Calu3 (cell line): ENCODE data around the gene EN1. TPM values are rescaled to one million over a fixed set of nuclear protein-coding genes. Genes with fewer than 3 reads are reported as not detected.

Experiments
- BruUV-seq: library from RNA; stranded (reverse); fragments of 400-500 nt; replicated peaks from 2 replicates; lab custom pipeline; 2021; lab: Mats Ljungman, UMichigan
- CTCF ChIA-PET: fragments of 300-600 bp; sonication (Branson Sonifier 250); formaldehyde crosslinking; loops from one replicate; lab custom pipeline; 2022; ENCODE audit warnings: antibody characterized with exemption; lab: Charles Lee
- DNase-seq: peaks from one replicate; pipeline ENCODE4 v3.0.0; 2022
- H3K27ac Mint-ChIP-seq: one replicate; pipeline ENCODE4 v1.8.0; 2022; ENCODE audit warnings: mixed read lengths; ENCODE audit not compliant: unreplicated experiment
- H3K27me3 Mint-ChIP-seq: one replicate; pipeline ENCODE4 v1.8.0; 2022; ENCODE audit warnings: mixed read lengths; ENCODE audit not compliant: unreplicated experiment
- H3K36me3 Mint-ChIP-seq: one replicate; pipeline ENCODE4 v1.8.0; 2022; ENCODE audit warnings: mild to moderate bottlenecking, moderate library complexity, mixed read lengths; ENCODE audit not compliant: insufficient read depth, unreplicated experiment
- H3K4me1 Mint-ChIP-seq: one replicate; pipeline ENCODE4 v1.8.0; 2022; ENCODE audit warnings: mild to moderate bottlenecking, low read depth, mixed read lengths; ENCODE audit not compliant: unreplicated experiment
- H3K4me3 Mint-ChIP-seq: one replicate; pipeline ENCODE4 v1.8.0; 2022; ENCODE audit warnings: mild to moderate bottlenecking, low read depth, moderate library complexity, mixed read lengths; ENCODE audit not compliant: unreplicated experiment
- H3K9me3 Mint-ChIP-seq: one replicate; pipeline ENCODE4 v1.8.0; 2022; ENCODE audit warnings: low read depth, mixed read lengths; ENCODE audit not compliant: unreplicated experiment
- intact Hi-C: fragments of 100-400 bp; cut with micrococcal nuclease; formaldehyde crosslinking; loops from one replicate; pipeline ENCODE4 v1.10.0; 2022; ENCODE audit not compliant: unreplicated experiment
- total RNA-seq: library from RNA; stranded (reverse); gene quantifications from 2 replicates; pipeline ENCODE4 v1.2.3, GENCODE V29; 2022
- TF ChIP-seq, protein P1 (sequence below): fragments of 200-600 bp; IDR thresholded peaks from one replicate; pipeline ENCODE4 v1.8.0; 2022; ENCODE audit warnings: antibody characterized with exemption; ENCODE audit not compliant: unreplicated experiment

Gene EN1
- total RNA-seq, 1 experiment from 2014 or later, result 2.3 TPM

DNA sequence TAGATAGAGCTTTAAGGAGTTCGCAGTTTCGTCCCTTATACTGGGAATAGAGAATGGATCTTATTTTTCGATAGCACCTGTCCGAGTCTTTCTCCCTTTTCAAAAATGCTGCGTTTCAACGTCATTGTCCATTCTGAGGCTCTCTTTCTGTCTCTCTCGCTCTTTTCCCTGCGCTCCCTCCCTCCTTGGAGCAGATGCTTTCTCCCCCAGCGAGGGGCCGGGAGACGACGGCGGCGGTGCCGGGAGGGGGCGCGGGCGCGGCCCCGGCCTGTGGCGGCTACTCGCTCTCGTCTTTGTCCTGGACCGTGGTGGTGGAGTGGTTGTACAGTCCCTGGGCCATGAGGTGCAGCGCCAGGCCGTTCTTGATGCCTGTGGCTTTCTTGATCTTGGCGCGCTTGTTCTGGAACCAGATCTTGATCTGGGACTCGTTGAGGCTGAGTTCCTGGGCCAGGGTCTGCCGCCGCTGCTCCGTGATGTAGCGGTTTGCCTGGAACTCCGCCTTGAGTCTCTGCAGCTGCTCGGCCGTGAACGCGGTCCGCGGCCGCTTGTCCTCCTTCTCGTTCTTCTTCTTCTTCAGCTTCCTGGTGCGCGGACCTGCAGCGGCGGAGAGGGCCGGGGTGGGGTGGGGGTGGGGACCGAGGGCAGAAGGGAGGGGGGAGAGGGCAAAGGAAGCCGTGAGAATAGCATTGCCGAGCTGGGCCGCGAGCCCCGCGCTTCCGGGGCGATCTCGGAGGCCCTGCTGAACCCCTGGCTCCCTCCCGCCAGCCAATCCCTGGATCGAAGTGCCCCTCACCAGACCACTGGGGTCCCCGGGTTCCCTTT lies 4.6 kb downstream of the EN1 start:
- no peaks in the 10 kb centered on the region for H3K9me3 Mint-ChIP-seq
- TF ChIP-seq, protein P1, sequence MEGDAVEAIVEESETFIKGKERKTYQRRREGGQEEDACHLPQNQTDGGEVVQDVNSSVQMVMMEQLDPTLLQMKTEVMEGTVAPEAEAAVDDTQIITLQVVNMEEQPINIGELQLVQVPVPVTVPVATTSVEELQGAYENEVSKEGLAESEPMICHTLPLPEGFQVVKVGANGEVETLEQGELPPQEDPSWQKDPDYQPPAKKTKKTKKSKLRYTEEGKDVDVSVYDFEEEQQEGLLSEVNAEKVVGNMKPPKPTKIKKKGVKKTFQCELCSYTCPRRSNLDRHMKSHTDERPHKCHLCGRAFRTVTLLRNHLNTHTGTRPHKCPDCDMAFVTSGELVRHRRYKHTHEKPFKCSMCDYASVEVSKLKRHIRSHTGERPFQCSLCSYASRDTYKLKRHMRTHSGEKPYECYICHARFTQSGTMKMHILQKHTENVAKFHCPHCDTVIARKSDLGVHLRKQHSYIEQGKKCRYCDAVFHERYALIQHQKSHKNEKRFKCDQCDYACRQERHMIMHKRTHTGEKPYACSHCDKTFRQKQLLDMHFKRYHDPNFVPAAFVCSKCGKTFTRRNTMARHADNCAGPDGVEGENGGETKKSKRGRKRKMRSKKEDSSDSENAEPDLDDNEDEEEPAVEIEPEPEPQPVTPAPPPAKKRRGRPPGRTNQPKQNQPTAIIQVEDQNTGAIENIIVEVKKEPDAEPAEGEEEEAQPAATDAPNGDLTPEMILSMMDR, result no peak
- CTCF ChIA-PET, result no interaction called here
- peaks cover 20% of the 10 kb centered on the region for H3K36me3 Mint-ChIP-seq
- no TSS peak for BruUV-seq
- intact Hi-C loops, result no loop called here
- H3K27ac Mint-ChIP-seq, result no peak overlapping the region
- no peaks in the 10 kb centered on the region for H3K4me1 Mint-ChIP-seq
- peaks cover 4% of the 10 kb centered on the region for H3K27me3 Mint-ChIP-seq
- no peak overlapping the region for H3K4me3 Mint-ChIP-seq
- no peak for DNase-seq

DNA sequence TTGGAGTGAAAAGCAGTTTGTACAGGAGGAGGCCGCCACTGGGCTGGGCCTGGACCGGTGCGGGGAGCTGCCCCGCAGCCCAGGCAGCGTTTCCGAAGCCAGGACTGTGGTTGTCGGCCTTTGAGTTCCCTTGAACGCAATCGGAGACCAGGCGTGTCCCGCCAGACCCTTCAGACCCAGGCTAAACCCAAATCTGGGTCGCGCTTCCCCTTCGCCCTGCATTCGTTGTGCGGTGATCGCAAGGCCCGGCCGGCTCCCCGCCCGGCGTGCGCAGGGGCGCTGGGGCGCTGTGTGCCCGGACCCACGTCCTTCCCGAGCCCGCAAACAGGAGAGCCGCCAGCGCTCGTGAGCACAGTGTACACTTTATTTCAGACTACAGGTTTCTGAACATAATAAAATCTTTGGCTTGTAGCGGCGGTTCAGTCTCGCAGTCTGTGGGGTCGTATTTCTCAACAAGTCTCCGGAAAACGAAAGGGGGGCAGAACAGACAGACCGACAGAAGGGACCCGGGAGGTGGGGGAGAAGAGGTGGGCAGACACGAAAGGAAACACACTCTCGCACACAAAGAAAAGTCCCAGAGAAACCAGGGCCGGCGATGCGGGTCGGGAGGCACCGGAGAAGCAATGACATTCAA lies 5.5 kb downstream of the EN1 start:
- CTCF ChIA-PET, result no interaction called here
- BruUV-seq, result no TSS peak
- intact Hi-C loops, result no loop called here
- TF ChIP-seq, protein P1, result no peak
- Mint-ChIP-seq H3K27ac (no peak overlapping the region), H3K4me1 (no peaks in the 10 kb centered on the region), H3K4me3 (no peak overlapping the region), H3K36me3 (peaks cover 12% of the 10 kb centered on the region), H3K27me3 (no peaks in the 10 kb centered on the region), H3K9me3 (no peaks in the 10 kb centered on the region)
- DNase-seq, result no peak

DNA sequence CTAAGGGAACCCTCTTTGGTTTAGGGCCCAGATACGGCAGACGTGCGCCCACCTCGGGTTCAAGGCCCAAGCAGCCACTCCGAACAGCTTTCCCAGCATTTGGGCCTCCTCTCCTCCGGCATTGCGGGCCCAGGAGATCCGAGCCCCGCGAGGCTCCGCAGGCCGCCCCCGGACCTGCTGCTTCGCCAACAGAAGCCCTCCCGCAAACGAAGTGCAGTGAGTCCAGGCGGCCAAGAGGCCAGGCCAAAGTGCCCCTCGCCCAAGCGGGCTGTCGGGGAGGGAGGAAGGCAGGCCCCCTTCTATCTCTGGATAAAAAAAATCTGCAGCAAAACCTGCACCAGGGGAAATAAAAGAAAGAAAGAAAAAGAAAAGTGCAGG lies 6.0 kb downstream of the EN1 start:
- Mint-ChIP-seq H3K4me3 (no peak overlapping the region), H3K36me3 (peaks cover 7% of the 10 kb centered on the region), H3K9me3 (no peaks in the 10 kb centered on the region), H3K27me3 (no peaks in the 10 kb centered on the region), H3K4me1 (no peaks in the 10 kb centered on the region), H3K27ac (no peak overlapping the region)
- CTCF ChIA-PET, result no interaction called here
- DNase-seq, result no peak
- intact Hi-C loops, result no loop called here
- TF ChIP-seq, protein P1, result no peak
- no TSS peak for BruUV-seq

DNA sequence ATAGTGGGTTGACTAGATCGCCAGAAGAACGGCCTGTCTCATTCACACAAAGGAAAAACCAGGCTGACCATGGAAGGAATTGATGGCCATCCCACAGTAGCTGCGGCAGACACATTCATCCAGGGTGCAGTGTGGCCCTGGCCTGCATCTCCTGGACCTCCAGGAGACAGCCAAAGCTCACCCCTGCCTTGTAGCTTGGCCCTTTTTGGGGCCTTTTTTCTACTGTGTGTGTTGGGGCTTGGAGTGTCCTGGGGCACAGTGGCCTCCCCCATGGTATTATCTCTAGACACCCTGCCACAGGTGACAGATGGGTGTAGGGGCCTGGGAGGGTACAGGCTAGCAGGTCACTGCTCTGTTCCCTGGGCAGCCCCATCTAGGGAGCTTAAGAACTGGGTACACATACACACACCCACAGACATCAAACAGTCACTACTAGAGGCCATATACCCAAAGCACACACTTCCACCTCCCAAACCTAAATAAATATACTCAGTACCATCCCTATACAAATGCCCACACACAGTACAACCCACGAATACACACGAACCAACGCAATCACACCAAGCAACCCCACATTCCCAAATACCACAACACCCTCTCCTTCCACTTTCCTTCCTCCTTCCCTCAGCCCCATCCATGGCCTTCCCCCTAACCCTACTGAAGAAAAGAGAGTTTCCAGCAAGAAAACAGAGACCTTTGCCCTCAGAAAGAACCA lies 8.6 kb downstream of the EN1 start:
- Mint-ChIP-seq H3K27me3 (peaks cover 11% of the 10 kb centered on the region), H3K9me3 (no peaks in the 10 kb centered on the region), H3K4me1 (no peaks in the 10 kb centered on the region), H3K4me3 (no peak overlapping the region), H3K36me3 (peaks cover 22% of the 10 kb centered on the region), H3K27ac (no peak overlapping the region)
- intact Hi-C loops, result no loop called here
- CTCF ChIA-PET, result interaction anchor here (0.6 kb wide), 1 partner anchor 882 kb away, joined by 3 read pairs; no protein-coding TSS in a partner anchor
- BruUV-seq, result no TSS peak
- no peak for DNase-seq
- TF ChIP-seq, protein P1, result no peak
